Adrenal gland (tissue), 12 donors: ENCODE data around the gene ADAMTS9. TPM values are rescaled to one million over a fixed set of nuclear protein-coding genes. Genes with fewer than 3 reads are reported as not detected.

Source experiments
- DNase-seq, 7 donors: peaks; one replicate each; pipeline ENCODE4 v3.0.0-alpha.2; 2019 to 2020
- H3K27ac ChIP-seq, 5 donors: fragments of 200-600 bp; sonication (generic) in 4 of 5; 1 replicate in 3 of 5; 2 replicates in 2 of 5; pipeline versions ENCODE4 v1.5.1 to v1.8.0; 2016 to 2020; ENCODE audit warnings: mild to moderate bottlenecking in 1 of 5
- H3K27me3 ChIP-seq: fragments of 200-600 bp; 2 replicates; pipeline ENCODE4 v1.8.0; 2021
- H3K36me3 ChIP-seq, 2 donors: fragments of 200-600 bp; replicated peaks in 1 of 2; 1 replicate in 1 of 2; 2 replicates in 1 of 2; pipeline versions ENCODE4 v1.5.1 to v1.8.0; 2018 to 2022
- H3K4me1 ChIP-seq, 2 donors: fragments of 200-600 bp; replicated peaks in 1 of 2; 1 replicate in 1 of 2; 2 replicates in 1 of 2; pipeline versions ENCODE4 v1.5.1 to v1.8.0; 2018 to 2021
- H3K4me3 ChIP-seq, 4 donors: fragments of 200-600 bp; sonication (generic) in 3 of 4; one replicate each; pipeline ENCODE4 v1.5.1; 2016 to 2018
- H3K9me3 ChIP-seq, 3 donors: fragments of 200-600 bp; sonication (generic) in 1 of 3; replicated peaks in 1 of 3; 1 replicate in 2 of 3; 2 replicates in 1 of 3; pipeline versions ENCODE4 v1.5.1 to v1.8.0; 2016 to 2021
- CTCF ChIP-seq, 6 experiments: fragments of 450-650 bp in 4 of 6; fragments of 200-600 bp in 2 of 6; sonication (generic) in 1 of 6; IDR thresholded peaks; 1 replicate in 5 of 6; 2 replicates in 1 of 6; pipeline versions ENCODE4 v1.5.1 to v1.8.0; 2016 to 2021; ENCODE audit warnings: antibody characterized with exemption in 6 of 6, mild to moderate bottlenecking in 2 of 6, moderate library complexity in 1 of 6
- POLR2A ChIP-seq, 2 donors: fragments of 450-650 bp; IDR thresholded peaks; one replicate each; pipeline ENCODE4 v1.6.1; 2017; ENCODE audit warnings: antibody characterized with exemption in 2 of 2, mild to moderate bottlenecking in 2 of 2, moderate library complexity in 1 of 2
- WGBS, 4 donors: extraction: QIAGEN DNeasy Blood & Tissue Kit in 2 of 4; methylation state at CpG; one replicate each; pipeline versions ENCODE4 v1.1.5 to v1.1.7; 2013 to 2017; 5-methylcytosine and 5-hydroxymethylcytosine counted together
- intact Hi-C, 2 donors: fragments of 100-400 bp; cut with DNase I; formaldehyde crosslinking; loops; one replicate each; pipeline versions ENCODE4 v1.14.1 to v1.15.0; 2022 to 2023
- polyA plus RNA-seq, 3 donors: library from polyadenylated mRNA; stranded (reverse); fragments of 200-250 nt in 2 of 3; fragments of 350-450 nt in 1 of 3; fragmentation: Illumina TruSeq in 1 of 3; extraction: RNeasy Lipid Tissue Mini Kit (QIAGEN cat#74804) in 1 of 3; gene quantifications; one replicate each; pipeline ENCODE4 v1.2.3, GENCODE V29; 2013 to 2014
- total RNA-seq, 9 donors: library from RNA; depleted of rRNA in 4 of 9; stranded (reverse); fragments of >200 nt in 4 of 9; fragments of 120-200 nt in 1 of 9; fragmentation: NEBNext Ultra II Directional in 1 of 9; extraction: Animal tissue kit (Norgen Biotek cat#: 25700) in 1 of 9; gene quantifications; one replicate each; pipeline versions ENCODE4 v1.1.0 to v1.2.4, GENCODE V29; 2013 to 2023
- donor health status: healthy with polysubstance abuse.
- donor health status: Bipolar disorder and iron deficiency.
- donor health status: DM: yes; HTN: yes; CAD: no.
- donor health status: DM: no; HTN: no; CAD: no.
- donor health status: DM: no; HTN: no; CAD: no.
- donor health status: DM: yes; HTN: yes; CAD: no.

Gene ADAMTS9
- total and polyA plus RNA-seq, 12 donors = 5.1 to 51.2 (median 22.0) TPM

GRCh38 chr3:64518950-64519349, 168.8 kb downstream of the ADAMTS9 start:
- TF ChIP-seq POLR2A (IDR thresholded peaks at IDR 0.05) = no peak
- no peak for TF ChIP-seq CTCF (IDR thresholded peaks at IDR 0.05)
- H3K27ac ChIP-seq = no peak overlapping the region
- no peaks in the 10 kb centered on the region for H3K9me3 ChIP-seq
- WGBS, 4 donors = 71 to 100% (median 86%) methylated on average over 1 of the region's 1 CpG
- DNase-seq = no peak
- H3K4me1 ChIP-seq = no peaks in the 10 kb centered on the region
- intact Hi-C loops = no loop called here
- H3K36me3 ChIP-seq = no peaks in the 10 kb centered on the region
- H3K27me3 ChIP-seq = no peaks in the 10 kb centered on the region
- H3K4me3 ChIP-seq = no peak overlapping the region

DNA sequence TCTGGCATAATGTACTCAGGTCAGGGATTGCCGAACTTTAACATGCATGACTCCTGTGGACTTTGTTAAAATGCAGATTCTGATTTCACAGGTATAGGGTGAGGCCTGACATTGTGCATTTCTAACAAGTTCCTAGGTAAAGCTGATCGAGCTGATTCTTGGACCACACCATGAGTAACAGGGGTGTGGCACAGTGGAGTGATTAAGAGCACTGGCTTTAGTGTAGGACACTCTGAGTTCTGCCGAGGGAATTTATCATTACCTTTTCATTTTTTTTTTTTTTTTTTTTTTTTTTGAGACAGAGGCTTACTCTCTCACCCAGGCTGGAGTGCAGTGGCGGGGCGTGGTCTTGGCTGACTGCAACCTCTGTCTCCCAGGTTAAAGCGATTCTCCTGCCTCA, 169.3 kb downstream of the ADAMTS9 start:
- H3K4me3 ChIP-seq = no peak overlapping the region
- no peak for TF ChIP-seq CTCF (IDR thresholded peaks at IDR 0.05)
- TF ChIP-seq POLR2A (IDR thresholded peaks at IDR 0.05) = no peak
- no peak for DNase-seq
- no peaks in the 10 kb centered on the region for H3K27me3 ChIP-seq
- no peaks in the 10 kb centered on the region for H3K36me3 ChIP-seq
- intact Hi-C loops = no loop called here
- 92 to 95% (median 94%) methylated on average over 6 of the region's 6 CpGs for WGBS, 4 donors
- H3K4me1 ChIP-seq = no peaks in the 10 kb centered on the region
- no peak overlapping the region for H3K27ac ChIP-seq
- H3K9me3 ChIP-seq = no peaks in the 10 kb centered on the region

- intact Hi-C loops = no loop called here
- Histone ChIP-seq H3K36me3 (no peaks in the 10 kb centered on the region), H3K9me3 (no peaks in the 10 kb centered on the region), H3K27me3 (no peaks in the 10 kb centered on the region), H3K4me1 (no peaks in the 10 kb centered on the region), H3K4me3 (no peak overlapping the region), H3K27ac (no peak overlapping the region)
- WGBS, 4 donors = 88 to 94% (median 93%) methylated on average over 3 of the region's 3 CpGs
- no peak for TF ChIP-seq CTCF (IDR thresholded peaks at IDR 0.05)
- no peak for TF ChIP-seq POLR2A (IDR thresholded peaks at IDR 0.05)
- DNase-seq = no peak
These were observed 172.9 kb downstream of the ADAMTS9 start for GRCh38 chr3:64514889-64515288.

- Histone ChIP-seq H3K9me3 (no peaks in the 10 kb centered on the region), H3K4me3 (no peak overlapping the region), H3K36me3 (no peaks in the 10 kb centered on the region), H3K27ac (no peak overlapping the region), H3K27me3 (no peaks in the 10 kb centered on the region), H3K4me1 (no peaks in the 10 kb centered on the region)
- intact Hi-C loops = no loop called here
- 77 to 91% (median 84%) methylated on average over 5 of the region's 5 CpGs for WGBS, 4 donors
- no peak for DNase-seq
- TF ChIP-seq POLR2A (IDR thresholded peaks at IDR 0.05) = no peak
- no peak for TF ChIP-seq CTCF (IDR thresholded peaks at IDR 0.05)
These were observed 178.6 kb downstream of the ADAMTS9 start for GRCh38 chr3:64509206-64509605.
